Pons (tissue), 1 donor: ENCODE data around the gene ZCCHC7.

Experiments used
- DNase-seq: peaks from one replicate; pipeline ENCODE4 v3.0.0-alpha.2; 2016; ENCODE audit warnings: low spot score

Gene ZCCHC7

GRCh38 chr9:37339923-37340322 lies 219.5 kb downstream of the ZCCHC7 start:
- no peak for DNase-seq

DNA sequence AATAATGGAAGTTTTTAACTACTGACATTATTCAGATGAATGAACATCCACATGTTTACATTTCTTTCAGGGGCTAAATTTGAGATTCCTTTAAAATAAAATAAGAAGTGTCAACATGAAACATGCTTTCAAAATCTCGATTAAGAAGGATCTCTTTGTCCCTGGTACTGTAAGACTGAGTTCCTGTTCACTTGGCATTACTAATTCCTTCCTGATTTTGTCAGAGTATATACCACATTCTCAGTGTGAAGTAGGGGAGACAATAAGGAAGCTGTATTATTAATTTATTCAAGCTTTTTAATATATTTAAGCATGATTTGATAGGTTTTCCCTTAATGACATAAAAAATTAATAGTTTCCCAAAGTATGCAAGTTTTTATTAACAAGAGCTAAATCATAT lies 220.6 kb downstream of the ZCCHC7 start:
- DNase-seq = no peak

DNA sequence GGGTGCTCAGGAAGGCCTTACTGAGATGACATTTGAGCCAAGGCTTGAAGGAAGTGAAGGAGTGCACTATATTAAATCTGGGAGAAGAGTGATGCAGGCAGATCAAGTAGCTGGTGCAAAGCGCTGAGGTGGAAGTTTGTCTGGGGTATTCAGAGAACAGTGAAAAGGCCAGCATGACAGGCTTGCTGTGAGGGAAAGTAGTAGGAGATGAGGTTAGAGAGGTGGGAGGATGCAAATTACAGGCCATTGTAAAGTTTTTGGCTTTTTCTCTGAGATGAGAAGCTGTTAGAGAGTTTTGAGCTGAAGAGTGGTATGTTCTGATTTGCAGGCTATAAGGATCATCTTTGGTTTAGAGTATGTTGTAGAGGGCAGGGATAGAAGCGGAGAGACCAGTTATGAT lies 221.3 kb downstream of the ZCCHC7 start:
- no peak for DNase-seq

DNA sequence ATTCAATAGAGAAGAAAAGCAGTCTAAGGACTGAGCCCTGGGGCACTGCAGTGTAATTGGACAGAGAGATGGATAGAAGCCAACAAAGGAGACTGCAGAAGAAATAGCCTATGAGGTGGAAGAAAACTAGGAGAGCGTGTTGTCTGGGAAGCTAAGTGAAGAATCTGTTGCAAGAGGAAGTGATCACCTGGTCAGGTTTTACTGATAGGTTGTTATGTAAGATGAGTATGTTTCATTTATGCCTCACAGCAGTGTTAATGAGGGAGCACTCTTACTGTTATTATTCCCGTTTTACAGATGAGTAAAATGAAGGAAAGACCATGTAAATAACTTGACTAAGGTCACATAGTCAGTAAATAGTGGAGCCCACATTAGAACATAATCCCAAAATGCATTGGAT lies 222.1 kb downstream of the ZCCHC7 start:
- no peak for DNase-seq

- DNase-seq = no peak
These were observed 222.5 kb downstream of the ZCCHC7 start for GRCh38 chr9:37342895-37343294.

DNA sequence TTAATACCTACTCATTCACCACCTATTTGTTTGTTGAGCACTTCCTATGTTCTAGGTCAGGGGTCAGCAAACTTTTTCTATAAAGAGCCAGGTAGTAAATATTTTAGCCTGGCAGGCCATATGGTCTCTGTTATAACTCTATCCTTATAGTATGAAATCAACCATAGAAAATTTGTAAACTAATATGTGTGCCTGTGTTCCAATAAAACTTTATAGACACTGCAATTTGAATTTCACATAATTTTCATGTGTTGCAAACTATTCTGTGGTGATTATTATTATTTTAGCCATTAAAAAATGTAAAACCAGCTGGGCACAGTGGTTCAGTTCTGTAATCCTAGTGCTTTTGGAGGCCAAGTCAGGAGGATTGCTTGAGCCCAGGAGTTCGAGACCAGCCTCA lies 223.3 kb downstream of the ZCCHC7 start:
- no peak for DNase-seq

GRCh38 chr9:37345038-37345437 lies 224.7 kb downstream of the ZCCHC7 start:
- DNase-seq = no peak

GRCh38 chr9:37348917-37349316 lies 228.5 kb downstream of the ZCCHC7 start:
- no peak for DNase-seq

DNA sequence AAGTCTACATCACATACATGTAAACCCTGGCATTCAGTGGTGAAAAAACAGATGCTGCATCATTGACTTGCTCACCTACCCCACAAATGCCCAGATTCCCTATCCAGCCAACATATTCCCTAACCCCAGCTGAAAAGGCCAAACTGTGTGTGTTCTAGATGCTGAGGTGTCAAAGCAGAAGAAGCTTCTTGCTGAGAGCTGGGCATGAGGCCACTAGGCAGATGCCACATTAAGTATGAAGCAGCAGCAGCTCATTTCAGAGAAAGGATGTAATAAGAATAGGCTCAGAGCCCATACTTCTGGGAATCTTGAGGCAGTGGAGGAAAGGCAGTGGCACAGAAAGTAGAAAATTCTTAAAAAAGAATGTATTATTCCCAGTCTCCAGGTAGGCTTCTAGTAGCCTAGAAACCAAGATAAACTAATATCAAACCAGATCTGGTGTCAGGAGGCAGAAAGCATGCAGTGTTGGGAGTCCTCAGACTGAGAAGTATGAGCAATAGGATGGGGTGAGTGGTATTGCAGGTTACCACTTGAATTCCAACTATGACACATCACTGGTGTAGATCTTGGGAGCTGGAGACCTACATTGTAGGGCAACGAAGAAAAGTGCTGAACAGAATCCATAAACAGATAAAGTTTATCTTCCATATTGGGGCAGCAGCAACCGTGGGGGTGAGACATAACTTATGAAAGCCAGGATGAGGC lies 230.3 kb downstream of the ZCCHC7 start:
- peak; percentile 23 for DNase-seq

- DNase-seq = no peak
These were observed 233.4 kb downstream of the ZCCHC7 start for GRCh38 chr9:37353791-37354190.

DNA sequence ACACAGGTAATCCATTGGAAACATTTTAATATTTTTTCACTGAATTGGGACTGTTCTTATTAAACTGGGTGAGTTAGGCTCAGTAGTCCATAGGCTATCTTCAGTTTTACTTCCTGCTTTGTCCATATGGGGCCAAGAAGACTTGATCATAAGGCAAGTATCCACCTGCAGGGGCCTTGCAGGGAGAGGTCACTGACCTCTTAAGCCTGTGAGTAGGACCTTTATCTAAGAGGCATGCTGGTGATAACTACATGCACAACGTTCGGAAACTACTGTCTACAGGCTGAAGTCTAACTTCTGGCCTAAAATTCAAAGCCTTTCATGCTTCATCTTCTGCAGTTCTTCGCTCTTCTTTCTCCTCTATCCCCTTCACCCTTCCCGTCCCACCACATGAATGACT lies 242.1 kb downstream of the ZCCHC7 start:
- DNase-seq = no peak

- DNase-seq = no peak
These were observed 242.8 kb downstream of the ZCCHC7 start for GRCh38 chr9:37363124-37363523.

- DNase-seq = no peak
These were observed 243.8 kb downstream of the ZCCHC7 start for GRCh38 chr9:37364136-37364535.

- no peak for DNase-seq
These were observed 244.5 kb downstream of the ZCCHC7 start for GRCh38 chr9:37364751-37365360.

GRCh38 chr9:37369671-37370070 lies 249.3 kb downstream of the ZCCHC7 start:
- DNase-seq = no peak

GRCh38 chr9:37370282-37370681 lies 249.9 kb downstream of the ZCCHC7 start:
- DNase-seq = no peak

GRCh38 chr9:37370968-37371563 lies 250.7 kb downstream of the ZCCHC7 start:
- DNase-seq = no peak

DNA sequence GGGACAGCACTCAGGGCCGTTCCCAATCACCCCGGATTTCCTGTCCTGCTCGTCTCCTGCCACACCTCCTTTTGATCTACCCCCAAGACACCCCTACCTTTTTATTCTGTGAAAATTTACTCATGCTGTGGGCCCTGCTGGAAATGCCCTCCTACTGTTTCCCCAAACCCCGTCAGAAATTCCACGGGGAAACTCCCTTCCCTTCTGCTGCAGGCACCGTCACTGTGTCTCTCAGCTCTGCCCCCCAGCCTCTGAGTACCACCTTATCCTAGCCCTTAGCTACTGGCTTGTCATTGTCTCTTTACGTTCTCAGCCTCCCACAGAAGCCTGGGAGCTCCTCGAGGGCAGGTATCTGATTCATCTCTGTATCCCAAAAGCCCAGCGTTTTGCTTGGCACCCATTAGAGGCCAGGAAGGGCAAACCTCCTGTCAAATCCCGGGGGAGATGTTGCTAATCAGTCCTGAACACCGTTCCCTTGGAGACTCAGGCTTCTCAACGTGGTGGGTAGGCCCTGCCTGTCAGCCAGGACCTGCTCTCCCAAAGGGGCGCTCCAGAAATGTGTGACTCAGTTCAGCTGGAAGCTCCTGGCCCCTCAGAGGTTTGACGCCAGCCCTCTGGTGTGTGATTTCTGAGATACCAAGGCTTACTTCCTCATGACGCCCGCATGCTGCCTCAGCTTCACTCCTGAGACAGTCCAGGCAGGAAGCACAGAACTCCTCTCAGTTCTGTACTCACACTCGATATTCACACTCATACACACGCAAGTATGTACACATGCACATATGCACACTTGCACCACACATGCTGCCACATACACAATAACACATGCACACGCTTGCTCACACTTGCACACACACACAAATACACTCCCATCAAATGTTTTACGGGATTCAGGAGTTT lies 251.4 kb downstream of the ZCCHC7 start:
- DNase-seq = no peak

DNA sequence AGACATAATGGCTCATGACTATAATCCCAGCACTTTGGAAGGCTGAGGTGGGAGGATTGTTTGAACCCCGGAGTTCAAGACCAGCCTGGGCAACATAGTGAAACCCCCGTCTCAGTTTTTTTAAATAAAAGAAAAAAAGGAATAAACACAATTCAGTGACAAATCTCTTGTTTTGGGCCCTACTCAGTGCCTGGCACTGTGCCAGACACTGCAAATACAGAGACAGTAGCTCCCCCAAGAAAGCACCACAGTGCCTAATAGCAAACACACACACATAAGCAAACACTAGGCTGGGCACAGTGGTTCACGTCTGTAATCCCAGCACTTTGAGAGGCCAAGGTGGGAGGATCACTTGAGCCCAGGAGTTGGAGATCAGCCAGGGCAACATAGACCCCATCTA lies 252.5 kb downstream of the ZCCHC7 start:
- DNase-seq = no peak

GRCh38 chr9:37373621-37374020 lies 253.2 kb downstream of the ZCCHC7 start:
- no peak for DNase-seq

- DNase-seq = no peak
These were observed 254.5 kb downstream of the ZCCHC7 start for GRCh38 chr9:37374892-37375291.
